ENCODE measurements around the gene DNAI2.

GRCh38 chr17:74297941-74298340 lies 23.9 kb downstream of the DNAI2 start:
- no peak for TF ChIP-seq CTCF (IDR thresholded peaks at IDR 0.05)
- TF ChIP-seq POLR2A (IDR thresholded peaks at IDR 0.05), result no peak
